AG09319 (cell line): ENCODE data around the gene PRELID2.
A peak's percentile ranks its signal among the peaks of the same experiment; 100 is the strongest.
"Not testable (repeated sequence)": the region's sequence is repeated elsewhere in the genome, so short reads cannot be mapped to it uniquely, and the experiment has no call there.

ENCODE experiments used
- DNase-seq: peaks from one replicate; pipeline ENCODE4 v3.0.0-alpha.2; 2010; ENCODE audit warnings: low read depth; ENCODE audit errors: extremely low read depth
- CTCF ChIP-seq: IDR thresholded peaks from 2 replicates; pipeline ENCODE4 v1.5.1; 2011; ENCODE audit warnings: low read depth, mild to moderate bottlenecking, inconsistent platforms, low read length, moderate library complexity

Gene PRELID2

DNA sequence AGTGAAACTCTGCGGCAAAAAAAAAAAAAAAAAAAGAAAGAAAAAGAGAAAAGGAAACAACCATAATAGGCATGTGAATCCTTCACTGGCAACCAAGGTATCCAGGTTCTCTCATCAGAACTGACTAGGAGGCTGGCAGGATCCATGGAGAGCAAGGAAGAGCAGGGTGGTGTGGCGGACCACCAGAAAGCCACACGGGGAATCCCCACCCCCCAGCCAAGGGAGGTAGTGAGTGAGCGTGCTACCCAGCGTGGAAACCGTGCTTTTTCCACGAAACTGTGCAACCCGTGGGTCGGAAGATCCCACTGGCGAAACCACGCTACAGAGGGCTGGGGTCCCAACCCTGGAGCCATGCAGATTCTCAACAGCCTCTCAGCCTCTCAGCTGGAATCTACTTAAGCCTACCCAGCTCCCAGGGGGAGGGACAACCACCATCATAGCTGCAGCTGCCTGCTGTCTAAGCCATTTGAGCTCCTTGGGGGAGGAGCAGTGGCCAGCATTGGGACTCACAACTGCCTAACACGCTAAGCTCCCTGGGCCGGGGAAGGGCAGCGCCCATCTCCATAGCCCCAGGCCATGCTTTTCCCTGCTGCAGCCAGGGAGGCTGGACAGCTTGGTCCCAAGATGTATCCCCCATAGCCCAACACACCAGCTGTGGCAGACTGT lies 91.6 kb downstream of the PRELID2 start:
- no peak for DNase-seq

GRCh38 chr5:145739843-145740242 lies 95.3 kb downstream of the PRELID2 start:
- TF ChIP-seq CTCF, result no peak
- no peak for DNase-seq

More for the DNA sequence above, 91.6 kb downstream of the PRELID2 start:
- TF ChIP-seq CTCF, result no peak

DNA sequence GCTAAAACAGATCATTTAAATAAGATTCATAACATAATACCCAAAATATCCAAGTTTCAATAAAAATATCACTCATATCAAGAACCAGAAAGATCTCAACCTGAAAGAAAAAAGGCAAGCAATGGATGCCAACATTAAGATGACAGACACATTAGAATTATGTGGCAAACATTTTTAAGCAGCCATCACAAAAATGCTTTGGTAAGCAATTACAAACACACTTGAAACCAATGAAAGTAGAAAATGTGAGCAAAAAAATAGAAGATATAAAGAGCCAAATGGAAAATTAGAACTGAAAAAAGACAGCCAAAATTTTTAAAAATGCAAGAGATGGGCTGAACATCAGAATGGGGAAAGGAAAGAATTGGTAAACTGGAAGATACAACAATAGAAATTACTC lies 96.9 kb downstream of the PRELID2 start:
- TF ChIP-seq CTCF, result no peak
- no peak for DNase-seq

DNA sequence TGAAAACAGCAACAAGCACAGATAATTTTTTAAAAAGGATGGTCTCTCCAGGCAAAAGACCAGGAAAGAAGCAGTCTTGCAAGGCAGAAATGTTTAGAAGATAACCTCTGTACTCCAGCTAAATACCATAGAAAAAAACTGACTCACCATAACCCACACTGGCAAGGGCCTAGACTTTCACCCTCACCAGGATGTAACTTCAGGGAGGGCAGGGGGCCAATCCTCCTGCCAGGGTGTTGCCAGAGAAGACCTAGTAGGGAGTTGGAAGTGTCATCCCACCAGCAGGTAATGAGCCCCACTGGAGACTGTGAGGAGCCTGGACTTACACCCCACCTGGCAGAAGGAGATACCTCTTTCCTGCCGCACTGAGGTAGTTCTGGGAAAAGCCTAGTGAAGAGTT lies 97.6 kb downstream of the PRELID2 start:
- DNase-seq, result no peak
- no peak for TF ChIP-seq CTCF

DNA sequence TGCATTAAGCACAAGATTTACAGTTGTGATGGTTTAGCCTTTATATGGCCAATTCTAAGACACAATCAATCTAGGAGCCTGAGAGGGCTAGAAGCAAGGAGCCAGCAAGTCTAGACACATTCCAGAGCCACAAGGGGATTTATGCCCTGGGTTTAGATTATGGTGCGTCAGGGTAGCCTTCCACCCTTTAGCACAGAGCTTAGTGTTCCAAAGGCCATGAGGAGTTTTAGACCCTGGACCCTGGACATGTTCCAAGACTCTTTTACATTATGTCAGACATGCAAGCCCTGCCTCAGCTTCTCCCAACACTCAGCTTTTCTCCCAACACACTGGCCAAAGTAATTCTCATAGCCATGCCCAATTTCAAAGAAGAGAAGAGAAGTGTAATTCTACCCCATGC lies 105.2 kb downstream of the PRELID2 start:
- not testable (repeated sequence) for DNase-seq

- DNase-seq, result no peak
- no peak for TF ChIP-seq CTCF
Measured at GRCh38 chr5:145723516-145723915, 111.6 kb downstream of the PRELID2 start.

DNA sequence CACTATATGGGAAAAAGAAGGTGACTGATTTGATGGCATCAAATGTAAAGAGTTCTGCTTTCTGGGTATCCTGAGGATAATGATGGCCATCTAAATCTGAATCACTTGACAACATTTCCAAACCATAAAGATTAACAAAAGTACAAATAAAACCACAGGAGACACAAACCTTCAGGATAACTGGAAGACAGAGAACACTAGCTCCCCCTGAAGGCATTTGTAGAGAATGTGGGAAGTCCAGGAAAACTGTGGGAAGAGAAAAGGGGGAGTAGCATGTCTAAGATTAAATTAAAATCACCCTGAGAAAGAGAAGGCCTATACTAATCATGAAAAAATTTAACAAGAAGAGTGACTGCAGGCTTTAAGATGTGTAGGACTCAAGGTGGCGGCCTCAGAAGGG lies 116.2 kb downstream of the PRELID2 start:
- peak; percentile 75 for TF ChIP-seq CTCF
- peak; percentile 15 for DNase-seq

GRCh38 chr5:145715412-145715811 lies 119.7 kb downstream of the PRELID2 start:
- no peak for TF ChIP-seq CTCF
- no peak for DNase-seq
